ENCODE data around the gene MZT1. TPM values are rescaled to one million over a fixed set of nuclear protein-coding genes. Genes with fewer than 3 reads are reported as not detected.
"Not testable (repeated sequence)": the region's sequence is repeated elsewhere in the genome, so short reads cannot be mapped to it uniquely, and the experiment has no call there.

The MZT1 gene
- total and polyA plus RNA-seq, 7 experiments from 2014 or later: 2.9 to 14.9 (median 6.3) TPM

- POLR2A ChIA-PET; H3K9me3 Mint-ChIP-seq; DNase-seq; H3K27me3 ChIP-seq (ENCODE audit: control insufficient read depth in 2 of 2, insufficient read depth in 2 of 2, low read length in 2 of 2); H3K36me3 ChIP-seq (ENCODE audit: control insufficient read depth in 2 of 3, insufficient read depth in 3 of 3, low read length in 3 of 3); CTCF ChIA-PET; H3K27ac ChIP-seq (ENCODE audit: low read depth, low read length); H3K27me3 Mint-ChIP-seq; H3K9me3 ChIP-seq (ENCODE audit: control insufficient read depth in 2 of 3, low read length in 3 of 3); ATAC-seq: not testable (repeated sequence)
- H3K36me3 Mint-ChIP-seq: peaks cover 9 to 30% (median 21%) of the 10 kb centered on the region in 5 donors
- Histone ChIP-seq H3K4me3 (ENCODE audit: low read length) (peak overlapping the region; percentile 93), H3K4me1 (ENCODE audit: control insufficient read depth in 2 of 2, insufficient read depth in 2 of 2, low read length in 2 of 2) (peaks cover 23 to 30% of the 10 kb centered on the region in 2 donors)
- intact Hi-C loops (cut with micrococcal nuclease): loop anchor here (5.0 to 10.0 kb wide), 4 partner anchors 36 to 1559 kb away; no protein-coding TSS in a partner anchor
- H3K27ac Mint-ChIP-seq: peak overlapping the region in 5 of 9 donors; percentile 51 to 94 (median 90)
- H3K4me1 Mint-ChIP-seq: peaks cover 30 to 74% (median 55%) of the 10 kb centered on the region in 7 donors
- H3K4me3 Mint-ChIP-seq: peak overlapping the region; percentile 85 to 99 (median 95)
Observed at GRCh38 chr13:72726185-72726584, 1.2 kb downstream of the MZT1 start.

GRCh38 chr13:72716776-72717175 is 10.7 kb downstream of the MZT1 start:
- peaks cover 0 to 27% (median 11%) of the 10 kb centered on the region in 11 donors for H3K9me3 Mint-ChIP-seq
- Histone ChIP-seq H3K4me3 (ENCODE audit: low read length) (no peak overlapping the region), H3K27me3 (ENCODE audit: control insufficient read depth in 2 of 2, insufficient read depth in 2 of 2, low read length in 2 of 2) (no peaks in the 10 kb centered on the region), H3K9me3 (ENCODE audit: control insufficient read depth in 2 of 3, low read length in 3 of 3) (peaks cover 0 to 9% (median 0%) of the 10 kb centered on the region in 3 experiments), H3K36me3 (ENCODE audit: control insufficient read depth in 2 of 3, insufficient read depth in 3 of 3, low read length in 3 of 3) (peaks cover 0 to 42% (median 6%) of the 10 kb centered on the region in 3 experiments), H3K4me1 (ENCODE audit: control insufficient read depth in 2 of 2, insufficient read depth in 2 of 2, low read length in 2 of 2) (no peaks in the 10 kb centered on the region), H3K27ac (ENCODE audit: low read depth, low read length) (no peak overlapping the region)
- peaks cover 10 to 47% (median 20%) of the 10 kb centered on the region in 7 donors for H3K4me1 Mint-ChIP-seq
- intact Hi-C loops (cut with micrococcal nuclease): no loop called here
- ChIA-PET POLR2A (no interaction called here), CTCF (no interaction called here)
- H3K36me3 Mint-ChIP-seq: peaks cover 41 to 88% (median 83%) of the 10 kb centered on the region in 5 donors
- no peaks in the 10 kb centered on the region for H3K27me3 Mint-ChIP-seq
- no peak for DNase-seq
- no peak for ATAC-seq
- H3K4me3 Mint-ChIP-seq: no peak overlapping the region
- H3K27ac Mint-ChIP-seq: no peak overlapping the region

GRCh38 chr13:72700509-72700908 is 26.9 kb downstream of the MZT1 start:
- Histone ChIP-seq H3K4me3 (ENCODE audit: low read length) (no peak overlapping the region), H3K9me3 (ENCODE audit: control insufficient read depth in 2 of 3, low read length in 3 of 3) (peaks cover 0 to 6% (median 0%) of the 10 kb centered on the region in 3 experiments), H3K36me3 (ENCODE audit: control insufficient read depth in 2 of 3, insufficient read depth in 3 of 3, low read length in 3 of 3) (no peaks in the 10 kb centered on the region), H3K27me3 (ENCODE audit: control insufficient read depth in 2 of 2, insufficient read depth in 2 of 2, low read length in 2 of 2) (no peaks in the 10 kb centered on the region), H3K27ac (ENCODE audit: low read depth, low read length) (no peak overlapping the region), H3K4me1 (ENCODE audit: control insufficient read depth in 2 of 2, insufficient read depth in 2 of 2, low read length in 2 of 2) (no peaks in the 10 kb centered on the region)
- POLR2A ChIA-PET: no interaction called here
- no peak overlapping the region for H3K4me3 Mint-ChIP-seq
- CTCF ChIA-PET: no interaction called here
- intact Hi-C loops (cut with micrococcal nuclease): no loop called here
- ATAC-seq (no peak), DNase-seq (no peak)
- H3K4me1 Mint-ChIP-seq: no peaks in the 10 kb centered on the region
- peaks cover 0 to 30% (median 8%) of the 10 kb centered on the region in 11 donors for H3K9me3 Mint-ChIP-seq
- peaks cover 1 to 16% (median 5%) of the 10 kb centered on the region in 5 donors for H3K36me3 Mint-ChIP-seq
- H3K27ac Mint-ChIP-seq: no peak overlapping the region
- H3K27me3 Mint-ChIP-seq: peaks cover 0 to 18% (median 6%) of the 10 kb centered on the region in 5 donors

GRCh38 chr13:72698164-72698563 is 29.3 kb downstream of the MZT1 start:
- intact Hi-C loops (cut with micrococcal nuclease): loop anchor here in 1 of 2 donors (5.0 kb wide), 1 partner anchor 1411 kb away; no protein-coding TSS in a partner anchor
- ChIA-PET POLR2A (no interaction called here), CTCF (no interaction called here)
- H3K27ac Mint-ChIP-seq: no peak overlapping the region
- no peak for ATAC-seq
- Histone ChIP-seq H3K9me3 (ENCODE audit: control insufficient read depth in 2 of 3, low read length in 3 of 3) (no peaks in the 10 kb centered on the region), H3K4me3 (ENCODE audit: low read length) (no peak overlapping the region), H3K27ac (ENCODE audit: low read depth, low read length) (no peak overlapping the region), H3K27me3 (ENCODE audit: control insufficient read depth in 2 of 2, insufficient read depth in 2 of 2, low read length in 2 of 2) (no peaks in the 10 kb centered on the region), H3K36me3 (ENCODE audit: control insufficient read depth in 2 of 3, insufficient read depth in 3 of 3, low read length in 3 of 3) (no peaks in the 10 kb centered on the region), H3K4me1 (ENCODE audit: control insufficient read depth in 2 of 2, insufficient read depth in 2 of 2, low read length in 2 of 2) (no peaks in the 10 kb centered on the region)
- no peak for DNase-seq
- H3K9me3 Mint-ChIP-seq: peaks cover 0 to 22% (median 6%) of the 10 kb centered on the region in 11 donors
- H3K4me1 Mint-ChIP-seq: no peaks in the 10 kb centered on the region
- peaks cover 0 to 4% (median 0%) of the 10 kb centered on the region in 5 donors for H3K36me3 Mint-ChIP-seq
- H3K4me3 Mint-ChIP-seq: no peak overlapping the region
- peaks cover 0 to 30% (median 18%) of the 10 kb centered on the region in 5 donors for H3K27me3 Mint-ChIP-seq

- Histone ChIP-seq H3K4me3 (ENCODE audit: low read length) (no peak overlapping the region), H3K9me3 (ENCODE audit: control insufficient read depth in 2 of 3, low read length in 3 of 3) (no peaks in the 10 kb centered on the region), H3K4me1 (ENCODE audit: control insufficient read depth in 2 of 2, insufficient read depth in 2 of 2, low read length in 2 of 2) (no peaks in the 10 kb centered on the region), H3K36me3 (ENCODE audit: control insufficient read depth in 2 of 3, insufficient read depth in 3 of 3, low read length in 3 of 3) (no peaks in the 10 kb centered on the region), H3K27ac (ENCODE audit: low read depth, low read length) (no peak overlapping the region), H3K27me3 (ENCODE audit: control insufficient read depth in 2 of 2, insufficient read depth in 2 of 2, low read length in 2 of 2) (no peaks in the 10 kb centered on the region)
- no peak overlapping the region for H3K4me3 Mint-ChIP-seq
- ATAC-seq (no peak), DNase-seq (no peak)
- H3K27ac Mint-ChIP-seq: no peak overlapping the region
- intact Hi-C loops (cut with micrococcal nuclease): loop anchor here in 1 of 2 donors (1.0 to 5.0 kb wide), 2 partner anchors 53 to 1409 kb away; no protein-coding TSS in a partner anchor
- no peaks in the 10 kb centered on the region for H3K4me1 Mint-ChIP-seq
- peaks cover 0 to 3% (median 0%) of the 10 kb centered on the region in 5 donors for H3K36me3 Mint-ChIP-seq
- POLR2A ChIA-PET: no interaction called here
- peaks cover 0 to 27% (median 5%) of the 10 kb centered on the region in 11 donors for H3K9me3 Mint-ChIP-seq
- H3K27me3 Mint-ChIP-seq: peaks cover 0 to 30% (median 25%) of the 10 kb centered on the region in 5 donors
- CTCF ChIA-PET: interaction anchor here (0.7 kb wide), 1 partner anchor 13 kb away, joined by 3 read pairs; no protein-coding TSS in a partner anchor
Observed at GRCh38 chr13:72696579-72696978, 30.9 kb downstream of the MZT1 start.

- ChIA-PET CTCF (no interaction called here), POLR2A (no interaction called here)
- Histone ChIP-seq H3K27ac (ENCODE audit: low read depth, low read length) (no peak overlapping the region), H3K4me3 (ENCODE audit: low read length) (no peak overlapping the region), H3K4me1 (ENCODE audit: control insufficient read depth in 2 of 2, insufficient read depth in 2 of 2, low read length in 2 of 2) (no peaks in the 10 kb centered on the region), H3K9me3 (ENCODE audit: control insufficient read depth in 2 of 3, low read length in 3 of 3) (no peaks in the 10 kb centered on the region), H3K36me3 (ENCODE audit: control insufficient read depth in 2 of 3, insufficient read depth in 3 of 3, low read length in 3 of 3) (no peaks in the 10 kb centered on the region), H3K27me3 (ENCODE audit: control insufficient read depth in 2 of 2, insufficient read depth in 2 of 2, low read length in 2 of 2) (no peaks in the 10 kb centered on the region)
- ATAC-seq (no peak), DNase-seq (no peak)
- Mint-ChIP-seq H3K4me3 (no peak overlapping the region), H3K27ac (no peak overlapping the region), H3K9me3 (peaks cover 0 to 34% (median 4%) of the 10 kb centered on the region in 11 donors), H3K4me1 (no peaks in the 10 kb centered on the region), H3K27me3 (peaks cover 5 to 40% (median 31%) of the 10 kb centered on the region in 5 donors), H3K36me3 (no peaks in the 10 kb centered on the region)
- intact Hi-C loops (cut with micrococcal nuclease): no loop called here
Observed at GRCh38 chr13:72694314-72694713, 33.1 kb downstream of the MZT1 start.

- no peaks in the 10 kb centered on the region for H3K4me1 ChIP-seq (ENCODE audit: control insufficient read depth in 2 of 2, insufficient read depth in 2 of 2, low read length in 2 of 2)
- no peak for ATAC-seq
- Mint-ChIP-seq H3K9me3 (peaks cover 0 to 30% (median 4%) of the 10 kb centered on the region in 11 donors), H3K4me1 (no peaks in the 10 kb centered on the region), H3K27me3 (peaks cover 5 to 40% (median 30%) of the 10 kb centered on the region in 5 donors), H3K4me3 (no peak overlapping the region), H3K36me3 (no peaks in the 10 kb centered on the region), H3K27ac (no peak overlapping the region)
- H3K36me3 ChIP-seq (ENCODE audit: control insufficient read depth in 2 of 3, insufficient read depth in 3 of 3, low read length in 3 of 3): no peaks in the 10 kb centered on the region
- ChIA-PET POLR2A (no interaction called here), CTCF (interaction anchor here (0.6 kb wide), 1 partner anchor 857 kb away, joined by 5 read pairs; no protein-coding TSS in a partner anchor)
- no peaks in the 10 kb centered on the region for H3K27me3 ChIP-seq (ENCODE audit: control insufficient read depth in 2 of 2, insufficient read depth in 2 of 2, low read length in 2 of 2)
- intact Hi-C loops (cut with micrococcal nuclease): no loop called here
- no peaks in the 10 kb centered on the region for H3K9me3 ChIP-seq (ENCODE audit: control insufficient read depth in 2 of 3, low read length in 3 of 3)
- no peak overlapping the region for H3K27ac ChIP-seq (ENCODE audit: low read depth, low read length)
- H3K4me3 ChIP-seq (ENCODE audit: low read length): no peak overlapping the region
- DNase-seq: no peak
Observed at GRCh38 chr13:72693832-72694231, 33.6 kb downstream of the MZT1 start.
